ENCODE results near the gene BAD. TPM values are rescaled to one million over a fixed set of nuclear protein-coding genes. Genes with fewer than 3 reads are reported as not detected.

The BAD gene
- total RNA-seq, 4 donors from 2014 or later: 27.8 to 88.0 (median 76.3) TPM

DNA sequence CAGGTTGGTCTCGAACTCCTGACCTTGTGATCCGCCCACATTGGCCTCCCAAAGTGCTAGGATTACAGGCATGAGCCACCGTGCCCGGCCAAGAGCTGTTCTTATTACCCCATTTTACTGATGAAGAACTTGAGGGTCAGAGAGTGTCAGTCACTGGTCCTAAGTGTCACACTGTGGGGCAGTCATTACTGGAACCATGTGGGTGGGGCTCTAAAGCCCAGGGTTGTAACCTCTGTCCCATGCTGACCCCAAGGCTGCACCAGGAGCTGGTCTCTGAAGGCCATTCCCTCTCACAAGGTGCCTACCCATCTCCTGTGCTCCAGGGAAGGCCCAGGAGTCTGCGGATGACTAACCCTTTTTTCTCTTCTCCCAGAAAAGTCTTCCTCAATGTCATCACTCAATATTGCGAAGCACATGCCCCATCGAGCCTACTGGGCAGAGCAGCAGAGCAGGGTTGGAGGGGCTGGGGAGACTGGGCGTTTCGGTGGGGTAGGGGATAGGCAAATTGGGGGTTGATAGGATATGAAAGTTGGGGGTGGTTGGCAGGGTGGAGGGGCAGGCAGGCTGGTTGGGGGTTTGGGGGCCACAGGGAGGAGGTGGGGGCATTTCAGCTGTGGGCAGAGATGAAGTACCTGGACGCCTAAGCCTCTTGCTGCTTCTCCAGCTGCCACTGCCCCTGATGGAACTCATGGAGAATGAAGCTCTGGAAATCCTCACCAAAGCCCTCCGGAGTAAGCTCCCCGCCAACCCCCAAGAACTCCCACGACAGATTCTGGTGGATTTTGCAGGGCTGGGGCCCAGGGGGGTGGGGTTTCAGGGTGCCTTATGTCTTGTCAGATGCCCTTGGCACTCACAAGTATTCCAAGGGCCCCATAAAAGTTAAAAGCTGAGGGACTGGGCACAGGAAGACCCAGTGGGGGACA lies 18.9 kb upstream of the BAD start:
- ATAC-seq: no peak
- peaks cover 27 to 36% (median 33%) of the 10 kb centered on the region in 3 donors for H3K27me3 ChIP-seq
- intact Hi-C loops (cut with DNase I; ENCODE audit: low total_unique reads): loop anchor here (1.0 kb wide), 1 partner anchor 99 kb away; no protein-coding TSS in a partner anchor
- peak overlapping the region in 3 of 4 donors; percentile 90 to 96 (median 90) for H3K27ac ChIP-seq
- in situ Hi-C loops (cut with MboI; ENCODE audit: low sequenced_read_pairs in 4 of 4): loop anchor here in 1 of 4 donors (5.0 kb wide), 1 partner anchor 96 kb away; the partner anchor contains the start of gene FERMT3
- no peak for TF ChIP-seq POLR2A (IDR thresholded peaks at IDR 0.05)
- TF ChIP-seq, protein P1, sequence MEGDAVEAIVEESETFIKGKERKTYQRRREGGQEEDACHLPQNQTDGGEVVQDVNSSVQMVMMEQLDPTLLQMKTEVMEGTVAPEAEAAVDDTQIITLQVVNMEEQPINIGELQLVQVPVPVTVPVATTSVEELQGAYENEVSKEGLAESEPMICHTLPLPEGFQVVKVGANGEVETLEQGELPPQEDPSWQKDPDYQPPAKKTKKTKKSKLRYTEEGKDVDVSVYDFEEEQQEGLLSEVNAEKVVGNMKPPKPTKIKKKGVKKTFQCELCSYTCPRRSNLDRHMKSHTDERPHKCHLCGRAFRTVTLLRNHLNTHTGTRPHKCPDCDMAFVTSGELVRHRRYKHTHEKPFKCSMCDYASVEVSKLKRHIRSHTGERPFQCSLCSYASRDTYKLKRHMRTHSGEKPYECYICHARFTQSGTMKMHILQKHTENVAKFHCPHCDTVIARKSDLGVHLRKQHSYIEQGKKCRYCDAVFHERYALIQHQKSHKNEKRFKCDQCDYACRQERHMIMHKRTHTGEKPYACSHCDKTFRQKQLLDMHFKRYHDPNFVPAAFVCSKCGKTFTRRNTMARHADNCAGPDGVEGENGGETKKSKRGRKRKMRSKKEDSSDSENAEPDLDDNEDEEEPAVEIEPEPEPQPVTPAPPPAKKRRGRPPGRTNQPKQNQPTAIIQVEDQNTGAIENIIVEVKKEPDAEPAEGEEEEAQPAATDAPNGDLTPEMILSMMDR (IDR thresholded peaks at IDR 0.05 in 4 of 5, conservative IDR thresholded peaks at IDR 0.05 in 1 of 5): no peak
- peaks cover 0 to 8% of the 10 kb centered on the region in 2 donors for H3K36me3 ChIP-seq
- H3K9me3 ChIP-seq: no peaks in the 10 kb centered on the region
- no peak overlapping the region for H3K4me3 ChIP-seq
- peaks cover 16 to 35% of the 10 kb centered on the region in 2 donors for H3K4me1 ChIP-seq
- no peak for DNase-seq

- DNase-seq (no peak), ATAC-seq (no peak)
- TF ChIP-seq, protein P1 (IDR thresholded peaks at IDR 0.05 in 4 of 5, conservative IDR thresholded peaks at IDR 0.05 in 1 of 5): no peak
- TF ChIP-seq POLR2A (IDR thresholded peaks at IDR 0.05): no peak
- intact Hi-C loops (cut with DNase I; ENCODE audit: low total_unique reads) (loop anchor here (1.0 kb wide), 2 partner anchors 15 to 96 kb away; partner anchors contain the start of gene GPR137), in situ Hi-C loops (cut with MboI; ENCODE audit: low sequenced_read_pairs in 4 of 4) (loop anchor here in 3 of 4 donors (5.0 kb wide), 2 partner anchors 93 to 98 kb away; partner anchors contain the start of gene FERMT3 (in 1 of the 3))
- Histone ChIP-seq H3K27ac (no peak within 1 kb of the TSS), H3K4me1 (peaks cover 6 to 21% of the 10 kb centered on the region in 2 donors), H3K4me3 (peak within 1 kb of the TSS; percentile 46 to 76 (median 58)), H3K27me3 (peaks cover 56 to 66% (median 61%) of the 10 kb centered on the region in 3 donors), H3K36me3 (no peaks in the 10 kb centered on the region), H3K9me3 (no peaks in the 10 kb centered on the region)
These were observed 15.6 kb upstream of the BAD start, which contains the start of gene CATSPERZ for GRCh38 chr11:64299847-64300648. Gene CATSPERZ, plus strand, starts transcription at chr11:64300358. Its CDS starts 53 bp downstream, at chr11:64300411.

GRCh38 chr11:64298966-64299846 lies 14.7 kb upstream of the BAD start:
- in situ Hi-C loops (cut with MboI; ENCODE audit: low sequenced_read_pairs in 4 of 4): loop anchor here in 2 of 4 donors (5.0 kb wide), 1 partner anchor 97 kb away; no protein-coding TSS in a partner anchor
- ATAC-seq (peak; percentile 52 to 59), DNase-seq (peak; percentile 36 to 64)
- Histone ChIP-seq H3K36me3 (no peaks in the 10 kb centered on the region), H3K27me3 (peaks cover 65 to 72% (median 68%) of the 10 kb centered on the region in 3 donors), H3K4me3 (peak overlapping the region; percentile 46 to 76 (median 58)), H3K27ac (no peak overlapping the region), H3K4me1 (peaks cover 6 to 16% of the 10 kb centered on the region in 2 donors), H3K9me3 (no peaks in the 10 kb centered on the region)
- intact Hi-C loops (cut with DNase I; ENCODE audit: low total_unique reads): loop anchor here (1.0 kb wide), 2 partner anchors 14 to 95 kb away; partner anchors contain the start of gene GPR137
- no peak for TF ChIP-seq POLR2A (IDR thresholded peaks at IDR 0.05)
- TF ChIP-seq, protein P1 (IDR thresholded peaks at IDR 0.05 in 4 of 5, conservative IDR thresholded peaks at IDR 0.05 in 1 of 5): no peak
